K562 (cell line): ENCODE measurements around the gene TMEM120B. TPM values are rescaled to one million over a fixed set of nuclear protein-coding genes. Genes with fewer than 3 reads are reported as not detected.

Source experiments
- BACH1 ChIP-seq: fragments of 200-800 bp; sonication (Bioruptor generic); IDR thresholded peaks from 2 replicates; pipeline ENCODE4 v1.6.1; 2016; ENCODE audit warnings: missing genetic modification characterization, missing compliant biosample characterization
- BHLHE40 ChIP-seq: IDR thresholded peaks from 2 replicates; pipeline ENCODE4 v1.6.1; 2011; ENCODE audit warnings: low read length, improper control_type of control experiment
- GTF2A2 ChIP-seq: IDR thresholded peaks from 2 replicates; pipeline ENCODE4 v1.6.1; 2016; ENCODE audit warnings: mild to moderate bottlenecking, missing genetic modification characterization, missing compliant biosample characterization
- HMG20A ChIP-seq: fragments of 450-650 bp; formaldehyde crosslinking; conservative IDR thresholded peaks from 2 replicates; pipeline ENCODE4 v1.4.0; 2020; ENCODE audit warnings: mild to moderate bottlenecking, mixed read lengths
- KAT8 ChIP-seq: fragments of 450-650 bp; IDR thresholded peaks from 2 replicates; pipeline ENCODE4 v1.6.1; 2016; ENCODE audit warnings: low read depth, mild to moderate bottlenecking
- MGA ChIP-seq: fragments of 450-650 bp; IDR thresholded peaks from 2 replicates; pipeline ENCODE4 v1.6.1; 2016; ENCODE audit warnings: mild to moderate bottlenecking, moderate library complexity
- MITF ChIP-seq: IDR thresholded peaks from 2 replicates; pipeline ENCODE4 v1.6.1; 2014; ENCODE audit warnings: antibody characterized with exemption
- PHTF2 ChIP-seq: fragments of 250-450 bp; sonication (Bioruptor Pico); IDR thresholded peaks from 2 replicates; pipeline ENCODE4 v1.5.0; 2021; ENCODE audit warnings: mild to moderate bottlenecking
- RBM25 ChIP-seq: fragments of 200-400 bp; formaldehyde crosslinking; IDR thresholded peaks from 2 replicates; pipeline ENCODE4 v1.6.1; 2018; ENCODE audit warnings: low read length, low read depth, moderate library complexity; ENCODE audit not compliant: severe bottlenecking
- ZBTB33 ChIP-seq: sonication (generic); formaldehyde crosslinking; IDR thresholded peaks from 2 replicates; pipeline ENCODE4 v1.8.1; 2023; ENCODE audit warnings: mild to moderate bottlenecking, missing genetic modification reagents
- ZNF444 ChIP-seq: fragments of 250-450 bp; sonication (Bioruptor Pico); IDR thresholded peaks from 2 replicates; pipeline ENCODE4 v1.4.0; 2020; ENCODE audit warnings: mild to moderate bottlenecking, moderate library complexity
- ZNF589 ChIP-seq: fragments of 200-800 bp; sonication (Bioruptor generic); IDR thresholded peaks from 2 replicates; pipeline ENCODE4 v1.6.1; 2016; ENCODE audit warnings: low read depth, missing genetic modification characterization, missing compliant biosample characterization
- polyA plus RNA-seq, 8 experiments: library from polyadenylated mRNA; depleted of rRNA in 4 of 8; stranded (reverse) in 5 of 8; unstranded in 3 of 8; fragments of >200 nt; fragmentation: Nextera tagmentation in 2 of 8; fragmentation: Illumina TruSeq in 1 of 8; extraction: Ambion mirVana in 2 of 8; extraction: Trizol in 1 of 8; gene quantifications; 2 replicates each; pipeline versions ENCODE4 v1.2.1 to v1.2.3, GENCODE V29; 2011 to 2014; ENCODE audit warnings: inconsistent platforms in 1 of 8, missing spikeins in 1 of 8
- total RNA-seq, 7 experiments: library from RNA; depleted of rRNA in 6 of 7; stranded (reverse); fragments of >200 nt in 6 of 7; fragmentation: Illumina TruSeq in 2 of 7; extraction: Trizol in 2 of 7; gene quantifications; 2 replicates each; pipeline versions ENCODE4 v1.2.1 to v1.2.3, GENCODE V29; 2011 to 2021; ENCODE audit warnings: low replicate concordance in 1 of 7

TMEM120B gene
- total and polyA plus RNA-seq, 9 of the 15 experiments (the other 6 are each of a cell fraction or from before 2014, with no cell fraction given), result 1.7 to 18.6 (median 7.4) TPM

GRCh38 chr12:121800694-121801594, 88.4 kb downstream of the TMEM120B start (continued):
- TF ChIP-seq MGA (peak; percentile 33), MITF (no peak), BHLHE40 (no peak), KAT8 (no peak), ZNF444 (no peak), ZNF589 (CRISPR knock-in tag) (peak; percentile 69; the same call in 1 of the 2 replicates), HMG20A (CRISPR knock-in tag) (no peak), GTF2A2 (tag) (no peak; the same call in 1 of the 2 replicates), BACH1 (tag) (peak; percentile 63; the same call in 1 of the 2 replicates), ZBTB33 (no peak), PHTF2 (CRISPR knock-in tag) (no peak), RBM25 (no peak)
